IMR-90 (cell line): ENCODE measurements around the gene TMEM200A. TPM values are rescaled to one million over a fixed set of nuclear protein-coding genes. Genes with fewer than 3 reads are reported as not detected.

Experiments
- ATAC-seq: fragments of 200-7000 bp; cut with Tn5 transposase; 2 replicates; pipeline ENCODE4 v1.9.1; 2020; ENCODE audit warnings: low read depth, mild to moderate bottlenecking, moderate library complexity
- BruUV-seq: library from RNA; stranded (reverse); fragments of 400-500 nt; replicated peaks from 2 replicates; lab custom pipeline; 2021; lab: Mats Ljungman, UMichigan
- CTCF ChIA-PET: fragments of 300-600 bp; formaldehyde crosslinking; extraction: SDS; loops from one replicate; lab custom pipeline; 2021; ENCODE audit warnings: antibody characterized with exemption; lab: Yijun Ruan, JAX
- POLR2A ChIA-PET: fragments of 300-600 bp; sonication (Branson Sonifier 250); formaldehyde crosslinking; loops from one replicate; lab custom pipeline; 2022; ENCODE audit warnings: antibody characterized with exemption; ENCODE audit not compliant: unreplicated experiment; lab: Charles Lee
- DNase-seq: peaks from one replicate; pipeline ENCODE4 v3.0.0; 2013
- H2AFZ ChIP-seq: replicated peaks from 2 replicates; pipeline ENCODE3; 2013; ENCODE audit warnings: low read length, mild to moderate bottlenecking; ENCODE audit not compliant: poor library complexity
- H2AK5ac ChIP-seq: 2 replicates; pipeline ENCODE4 v1.6.1; 2013; ENCODE audit warnings: low read depth, low read length, inconsistent platforms
- H2AK9ac ChIP-seq: replicated peaks from 2 replicates; pipeline ENCODE3; 2013; ENCODE audit warnings: mild to moderate bottlenecking, low read depth, low read length, moderate library complexity; ENCODE audit not compliant: poor library complexity
- H2BK120ac ChIP-seq: 2 replicates; pipeline ENCODE4 v1.6.1; 2013; ENCODE audit warnings: low read depth, low read length, inconsistent platforms
- H2BK15ac ChIP-seq: 3 replicates; pipeline ENCODE4 v1.6.1; 2013; ENCODE audit warnings: low read depth, low read length, inconsistent platforms
- H2BK20ac ChIP-seq: 2 replicates; pipeline ENCODE4 v1.6.1; 2013; ENCODE audit warnings: low read depth, mild to moderate bottlenecking, inconsistent platforms, low read length, moderate library complexity
- H2BK5ac ChIP-seq: 2 replicates; pipeline ENCODE4 v1.6.1; 2013; ENCODE audit warnings: mild to moderate bottlenecking, low read depth, low read length, inconsistent platforms; ENCODE audit not compliant: poor library complexity, severe bottlenecking
- H3K14ac ChIP-seq: replicated peaks from 2 replicates; pipeline ENCODE4 v1.6.1; 2013; ENCODE audit warnings: low read depth, low read length, inconsistent platforms
- H3K18ac ChIP-seq: 2 replicates; pipeline ENCODE4 v1.6.1; 2013; ENCODE audit warnings: low read depth, low read length, control low read depth
- H3K23ac ChIP-seq: 2 replicates; pipeline ENCODE4 v1.6.1; 2013; ENCODE audit warnings: low read depth, low read length, inconsistent platforms
- H3K27ac ChIP-seq: 2 replicates; pipeline ENCODE4 v1.5.1; 2013; ENCODE audit warnings: mild to moderate bottlenecking, control low read depth, low read length; ENCODE audit not compliant: insufficient read depth
- H3K27me3 ChIP-seq: 2 replicates; pipeline ENCODE4 v1.6.1; 2013; ENCODE audit warnings: low read length; ENCODE audit not compliant: control insufficient read depth, insufficient read depth
- H3K36me3 ChIP-seq: 2 replicates; pipeline ENCODE4 v1.6.1; 2013; ENCODE audit warnings: low read length, mixed read lengths; ENCODE audit not compliant: control insufficient read depth, insufficient read depth
- H3K4ac ChIP-seq: 2 replicates; pipeline ENCODE4 v1.6.1; 2013; ENCODE audit warnings: low read depth, low read length, inconsistent platforms
- H3K4me1 ChIP-seq: 2 replicates; pipeline ENCODE4 v1.6.1; 2013; ENCODE audit warnings: low read length, mixed read lengths; ENCODE audit not compliant: control insufficient read depth, insufficient read depth
- H3K4me2 ChIP-seq: 2 replicates; pipeline ENCODE4 v1.6.1; 2013; ENCODE audit warnings: low read depth, mild to moderate bottlenecking, control low read depth, low read length, moderate library complexity
- H3K4me3 ChIP-seq: 2 replicates; pipeline ENCODE4 v1.5.1; 2013; ENCODE audit warnings: low read depth, mild to moderate bottlenecking, control low read depth, low read length, moderate library complexity; ENCODE audit not compliant: insufficient read depth
- H3K56ac ChIP-seq: 2 replicates; pipeline ENCODE4 v1.6.1; 2013; ENCODE audit warnings: low read length, inconsistent platforms; ENCODE audit not compliant: insufficient read depth; ENCODE audit errors: extremely low read depth
- H3K79me1 ChIP-seq, 2 experiments: 2 replicates each; pipeline ENCODE4 v1.6.1; 2013; ENCODE audit warnings: low read length in 2 of 2, inconsistent platforms in 1 of 2, low read depth in 1 of 2
- H3K9ac ChIP-seq: 2 replicates; pipeline ENCODE4 v1.6.1; 2013; ENCODE audit warnings: low read depth, low read length, control low read depth
- H3K9me1 ChIP-seq: 2 replicates; pipeline ENCODE4 v1.6.1; 2013; ENCODE audit warnings: low read length, inconsistent platforms; ENCODE audit not compliant: insufficient read depth
- H3K9me3 ChIP-seq: 2 replicates; pipeline ENCODE4 v1.6.1; 2013; ENCODE audit warnings: low read length; ENCODE audit not compliant: control insufficient read depth, insufficient read depth
- H4K20me1 ChIP-seq: 2 replicates; pipeline ENCODE4 v1.6.1; 2013; ENCODE audit warnings: low read length, inconsistent platforms; ENCODE audit not compliant: insufficient read depth
- H4K5ac ChIP-seq: 2 replicates; pipeline ENCODE4 v1.6.1; 2013; ENCODE audit warnings: mild to moderate bottlenecking, low read depth, low read length, control low read depth
- H4K8ac ChIP-seq, 2 experiments: 2 replicates each; pipeline ENCODE4 v1.6.1; 2013; ENCODE audit warnings: low read depth in 2 of 2, low read length in 2 of 2, control low read depth in 1 of 2, inconsistent platforms in 1 of 2
- H4K91ac ChIP-seq: 2 replicates; pipeline ENCODE4 v1.6.1; 2013; ENCODE audit warnings: low read depth, low read length, inconsistent platforms; ENCODE audit not compliant: insufficient read depth
- CEBPB ChIP-seq: IDR thresholded peaks from 2 replicates; pipeline ENCODE4 v1.6.1; 2012; ENCODE audit warnings: low read depth, low read length, improper control_type of control experiment
- WGBS, 2 experiments: methylation state at CpG; one replicate each; pipeline versions ENCODE4 v1.1.5 to v1.1.7; 2013; ENCODE audit warnings: missing lambda C conversion rate in 2 of 2; ENCODE audit not compliant: insufficient read length in 1 of 2; ENCODE audit errors: extremely low coverage in 2 of 2; 5-methylcytosine and 5-hydroxymethylcytosine counted together
- dilution Hi-C: fragments of 300-500 bp; cut with HindIII; formaldehyde crosslinking; loops from one replicate; pipeline ENCODE4 v1.14.3; 2018; ENCODE audit warnings: low sequenced_read_pairs; ENCODE audit not compliant: unreplicated experiment
- in situ Hi-C: fragments of 300-500 bp; cut with MboI; formaldehyde crosslinking; loops from 3 replicates; pipeline ENCODE4 v1.14.3; 2019; ENCODE audit warnings: low sequenced_read_pairs, inconsistent platforms, mixed read lengths
- intact Hi-C: fragments of 100-400 bp; cut with micrococcal nuclease; formaldehyde crosslinking; loops from 2 replicates; pipeline ENCODE4 v1.10.0; 2022
- polyA plus RNA-seq, 3 experiments: library from polyadenylated mRNA; depleted of rRNA; stranded (reverse); fragments of >200 nt; gene quantifications; 2 replicates each; pipeline ENCODE4 v1.2.3, GENCODE V29; 2012; ENCODE audit warnings: low replicate concordance in 1 of 3
- total RNA-seq: library from RNA; depleted of rRNA; stranded (reverse); fragments of >200 nt; gene quantifications from 2 replicates; pipeline ENCODE4 v1.2.3, GENCODE V29; 2012
- TF ChIP-seq, protein P1 (sequence below): fragments of 150-350 bp; IDR thresholded peaks from 2 replicates; pipeline ENCODE4 v1.6.1; 2017; ENCODE audit warnings: mild to moderate bottlenecking, antibody characterized with exemption, low read length, low read depth

The TMEM200A gene
- total and polyA plus RNA-seq, 2 of the 4 experiments (the other 2 are of a cell fraction) = 22.8 to 37.1 TPM

DNA sequence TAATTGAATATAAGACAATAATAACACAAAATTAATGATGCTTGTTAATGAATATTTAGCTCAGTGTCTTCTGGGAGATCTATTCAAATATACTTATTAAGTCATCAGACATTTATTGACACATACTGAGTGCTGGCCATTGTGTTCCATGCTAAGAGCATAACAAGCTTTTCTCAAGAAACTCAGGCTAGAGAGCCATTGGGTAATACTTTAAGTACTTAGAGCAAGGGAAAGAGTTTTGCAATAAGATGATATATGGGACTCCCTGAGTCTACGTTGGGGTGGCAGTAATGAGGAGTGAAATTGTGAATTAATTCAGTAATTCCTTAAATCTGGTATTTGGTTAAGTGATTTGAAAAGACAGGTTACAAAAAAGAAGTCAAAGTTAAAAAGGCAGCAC, 11.1 kb downstream of the TMEM200A start:
- dilution Hi-C loops = no loop called here
- Histone ChIP-seq H3K9ac (no peak overlapping the region), H3K23ac (0 out of 2 replicates have a peak overlapping the region, but pooled peaks have one; percentile 16), H3K18ac (peak overlapping the region; percentile 25; the same call in 1 of the 2 replicates), H3K79me1 (peaks cover 3 to 47% of the 10 kb centered on the region in 2 experiments; a peak in 3 of 4 replicates), H3K36me3 (peaks cover 2% of the 10 kb centered on the region; the same call in 1 of the 2 replicates), H2AFZ (no peak overlapping the region), H2BK20ac (no peak overlapping the region), H3K27me3 (no peaks in the 10 kb centered on the region), H3K56ac (no peak overlapping the region), H2AK5ac (no peak overlapping the region), H2AK9ac (no peak overlapping the region), H3K4ac (no peak overlapping the region), H3K9me1 (no peaks in the 10 kb centered on the region; the same call in none of the 2 replicates), H3K4me2 (no peak overlapping the region), H2BK120ac (no peak overlapping the region), H3K27ac (no peak overlapping the region; the same call in 1 of the 2 replicates), H4K5ac (no peak overlapping the region), H4K91ac (no peak overlapping the region), H4K20me1 (no peaks in the 10 kb centered on the region), H2BK15ac (no peak overlapping the region), H3K14ac (no peak overlapping the region), H3K9me3 (no peaks in the 10 kb centered on the region), H3K4me3 (no peak overlapping the region), H2BK5ac (peak overlapping the region; percentile 32), H4K8ac (no peak overlapping the region), H3K4me1 (peaks cover 18% of the 10 kb centered on the region)
- BruUV-seq = no TSS peak
- ChIA-PET CTCF (no interaction called here), POLR2A (no interaction called here)
- WGBS, 2 experiments = 0% methylated on average over 1 of the region's 1 CpG; no CpG with 5 or more reads in 1 of the 2 experiments
- ATAC-seq (no peak), DNase-seq (no peak)
- intact Hi-C loops = no loop called here
- TF ChIP-seq CEBPB = peak; percentile 63; the same call in 1 of the 2 replicates
- TF ChIP-seq, protein P1, sequence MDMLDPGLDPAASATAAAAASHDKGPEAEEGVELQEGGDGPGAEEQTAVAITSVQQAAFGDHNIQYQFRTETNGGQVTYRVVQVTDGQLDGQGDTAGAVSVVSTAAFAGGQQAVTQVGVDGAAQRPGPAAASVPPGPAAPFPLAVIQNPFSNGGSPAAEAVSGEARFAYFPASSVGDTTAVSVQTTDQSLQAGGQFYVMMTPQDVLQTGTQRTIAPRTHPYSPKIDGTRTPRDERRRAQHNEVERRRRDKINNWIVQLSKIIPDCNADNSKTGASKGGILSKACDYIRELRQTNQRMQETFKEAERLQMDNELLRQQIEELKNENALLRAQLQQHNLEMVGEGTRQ = no peak
- in situ Hi-C loops = no loop called here
